Testis (tissue), 3 donors: ENCODE results near the gene PDLIM5. TPM values are rescaled to one million over a fixed set of nuclear protein-coding genes. Genes with fewer than 3 reads are reported as not detected.

ENCODE experiments used
- DNase-seq: peaks from one replicate; pipeline ENCODE4 v3.0.0-alpha.2; 2019
- H3K27ac ChIP-seq, 2 donors: fragments of 200-600 bp; sonication (generic); one replicate each; pipeline ENCODE4 v1.5.1; 2019
- H3K27me3 ChIP-seq: fragments of 200-600 bp; sonication (generic); one replicate; pipeline ENCODE4 v1.5.1; 2019
- H3K36me3 ChIP-seq: fragments of 200-600 bp; sonication (generic); one replicate; pipeline ENCODE4 v1.5.1; 2017; ENCODE audit warnings: low read depth; ENCODE audit errors: missing control alignments
- H3K4me1 ChIP-seq: fragments of 200-600 bp; sonication (generic); one replicate; pipeline ENCODE4 v1.5.1; 2019
- H3K4me3 ChIP-seq, 2 donors: fragments of 200-600 bp; sonication (generic); one replicate each; pipeline ENCODE4 v1.5.1; 2017 to 2019
- H3K9me3 ChIP-seq: fragments of 200-600 bp; sonication (generic); one replicate; pipeline ENCODE4 v1.5.1; 2017
- POLR2A ChIP-seq: fragments of 450-650 bp; IDR thresholded peaks from one replicate; pipeline ENCODE4 v1.6.1; 2017; ENCODE audit warnings: antibody characterized with exemption, mild to moderate bottlenecking, moderate library complexity
- WGBS, 2 donors: methylation state at CpG; one replicate each; pipeline ENCODE4 v1.1.5; 2018; 5-methylcytosine and 5-hydroxymethylcytosine counted together
- intact Hi-C: fragments of 100-400 bp; cut with DNase I; formaldehyde crosslinking; loops from one replicate; pipeline ENCODE4 v1.15.1; 2023; ENCODE audit warnings: low total_unique reads
- polyA plus RNA-seq: library from polyadenylated mRNA; stranded (reverse); fragments of 350-450 nt; fragmentation: Illumina TruSeq; extraction: RNeasy Lipid Tissue Mini Kit (QIAGEN cat#74804); gene quantifications from one replicate; pipeline ENCODE4 v1.2.3, GENCODE V29; 2014; ENCODE audit warnings: low read depth, low replicate concordance; ENCODE audit not compliant: insufficient read depth
- total RNA-seq, 2 donors: library from RNA; depleted of rRNA; stranded (reverse); fragments of >200 nt; gene quantifications; one replicate each; pipeline ENCODE4 v1.2.3, GENCODE V29; 2016
- TF ChIP-seq, protein P1 (sequence below), 3 experiments: fragments of 450-650 bp in 2 of 3; fragments of 200-600 bp in 1 of 3; sonication (generic) in 1 of 3; IDR thresholded peaks; one replicate each; pipeline ENCODE4 v1.5.1; 2016 to 2019; ENCODE audit warnings: antibody characterized with exemption in 3 of 3, mild to moderate bottlenecking in 2 of 3, moderate library complexity in 1 of 3

Gene PDLIM5
- total and polyA plus RNA-seq, 3 donors from 2014 or later: 45.5 to 86.8 (median 86.1) TPM

- no peak for TF ChIP-seq POLR2A
- TF ChIP-seq, protein P1, sequence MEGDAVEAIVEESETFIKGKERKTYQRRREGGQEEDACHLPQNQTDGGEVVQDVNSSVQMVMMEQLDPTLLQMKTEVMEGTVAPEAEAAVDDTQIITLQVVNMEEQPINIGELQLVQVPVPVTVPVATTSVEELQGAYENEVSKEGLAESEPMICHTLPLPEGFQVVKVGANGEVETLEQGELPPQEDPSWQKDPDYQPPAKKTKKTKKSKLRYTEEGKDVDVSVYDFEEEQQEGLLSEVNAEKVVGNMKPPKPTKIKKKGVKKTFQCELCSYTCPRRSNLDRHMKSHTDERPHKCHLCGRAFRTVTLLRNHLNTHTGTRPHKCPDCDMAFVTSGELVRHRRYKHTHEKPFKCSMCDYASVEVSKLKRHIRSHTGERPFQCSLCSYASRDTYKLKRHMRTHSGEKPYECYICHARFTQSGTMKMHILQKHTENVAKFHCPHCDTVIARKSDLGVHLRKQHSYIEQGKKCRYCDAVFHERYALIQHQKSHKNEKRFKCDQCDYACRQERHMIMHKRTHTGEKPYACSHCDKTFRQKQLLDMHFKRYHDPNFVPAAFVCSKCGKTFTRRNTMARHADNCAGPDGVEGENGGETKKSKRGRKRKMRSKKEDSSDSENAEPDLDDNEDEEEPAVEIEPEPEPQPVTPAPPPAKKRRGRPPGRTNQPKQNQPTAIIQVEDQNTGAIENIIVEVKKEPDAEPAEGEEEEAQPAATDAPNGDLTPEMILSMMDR (IDR thresholded peaks at IDR 0.05): no peak
- Histone ChIP-seq H3K27ac (peak overlapping the region; percentile 5 to 9), H3K9me3 (no peaks in the 10 kb centered on the region), H3K4me3 (no peak overlapping the region), H3K36me3 (no peaks in the 10 kb centered on the region), H3K4me1 (peaks cover 9% of the 10 kb centered on the region), H3K27me3 (no peaks in the 10 kb centered on the region)
- intact Hi-C loops: no loop called here
- no peak for DNase-seq
Observed at GRCh38 chr4:94523033-94523580, 71.4 kb downstream of the PDLIM5 start.

DNA sequence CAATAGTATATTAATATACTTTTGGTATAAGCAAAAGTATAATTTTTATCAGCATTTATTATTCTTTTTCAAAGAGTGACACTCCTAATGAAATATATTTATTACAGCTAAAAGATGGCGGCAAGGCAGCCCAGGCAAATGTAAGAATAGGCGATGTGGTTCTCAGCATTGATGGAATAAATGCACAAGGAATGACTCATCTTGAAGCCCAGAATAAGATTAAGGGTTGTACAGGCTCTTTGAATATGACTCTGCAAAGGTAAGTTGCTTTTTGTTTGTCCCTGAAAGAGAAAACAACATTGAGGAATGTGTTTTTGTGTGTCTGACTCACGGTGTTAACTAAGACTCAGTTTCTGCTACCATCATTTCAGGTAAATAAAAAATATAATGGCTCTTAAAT, 71.9 kb downstream of the PDLIM5 start:
- intact Hi-C loops: no loop called here
- no peaks in the 10 kb centered on the region for H3K27me3 ChIP-seq
- H3K36me3 ChIP-seq: no peaks in the 10 kb centered on the region
- TF ChIP-seq POLR2A: no peak
- TF ChIP-seq, protein P1 (IDR thresholded peaks at IDR 0.05): no peak
- peaks cover 9% of the 10 kb centered on the region for H3K4me1 ChIP-seq
- H3K9me3 ChIP-seq: no peaks in the 10 kb centered on the region
- DNase-seq: no peak
- H3K27ac ChIP-seq: no peak overlapping the region
- H3K4me3 ChIP-seq: no peak overlapping the region
- WGBS, 2 donors: 92 to 97% methylated on average over 3 of the region's 3 CpGs

DNA sequence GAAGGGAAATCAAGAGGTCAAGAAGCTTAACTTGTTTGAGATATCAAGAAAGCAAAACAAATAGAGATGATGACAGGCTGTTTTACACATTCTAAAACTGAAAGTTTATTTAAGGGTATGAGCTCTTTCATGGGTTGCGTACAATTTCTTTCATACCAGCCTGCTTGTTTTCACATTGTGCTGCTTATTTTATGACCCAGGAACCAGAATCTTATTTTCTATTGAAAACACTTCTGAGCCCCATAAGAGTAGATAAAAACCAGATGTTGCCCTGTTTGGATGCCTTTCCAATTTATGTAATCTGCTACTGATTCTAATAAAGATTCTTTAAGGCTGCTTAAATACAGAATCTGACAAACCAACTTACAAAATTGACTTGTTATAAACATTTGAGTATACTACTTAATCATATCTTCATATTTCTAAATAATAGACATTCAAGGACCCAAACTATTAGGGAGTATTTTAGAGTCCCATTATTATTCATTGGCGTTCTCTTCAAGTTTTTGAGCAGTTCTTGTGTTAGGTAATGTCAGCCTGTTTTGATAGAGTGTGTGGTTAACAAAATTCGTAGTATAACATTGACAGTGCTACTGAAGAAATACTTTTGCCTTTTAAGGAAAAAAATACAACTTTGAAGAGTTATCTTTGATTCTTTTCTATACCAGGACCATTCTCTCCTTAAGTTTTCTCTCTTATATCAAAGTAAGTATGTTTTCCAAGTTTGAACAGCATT, 74.4 kb downstream of the PDLIM5 start:
- Histone ChIP-seq H3K36me3 (no peaks in the 10 kb centered on the region), H3K27ac (no peak overlapping the region), H3K27me3 (no peaks in the 10 kb centered on the region), H3K4me3 (no peak overlapping the region), H3K9me3 (no peaks in the 10 kb centered on the region), H3K4me1 (peaks cover 9% of the 10 kb centered on the region)
- TF ChIP-seq, protein P1 (IDR thresholded peaks at IDR 0.05): no peak
- TF ChIP-seq POLR2A: no peak
- intact Hi-C loops: no loop called here
- WGBS, 2 donors: 63 to 75% methylated on average over 3 of the region's 3 CpGs
- no peak for DNase-seq

- intact Hi-C loops: no loop called here
- H3K4me1 ChIP-seq: peaks cover 4% of the 10 kb centered on the region
- no peak overlapping the region for H3K27ac ChIP-seq
- H3K9me3 ChIP-seq: no peaks in the 10 kb centered on the region
- TF ChIP-seq POLR2A: no peak
- H3K36me3 ChIP-seq: no peaks in the 10 kb centered on the region
- no peak overlapping the region for H3K4me3 ChIP-seq
- no peaks in the 10 kb centered on the region for H3K27me3 ChIP-seq
- 80 to 85% methylated on average over 3 of the region's 3 CpGs for WGBS, 2 donors
- DNase-seq: no peak
Observed at GRCh38 chr4:94527556-94528233, 76.0 kb downstream of the PDLIM5 start.

DNA sequence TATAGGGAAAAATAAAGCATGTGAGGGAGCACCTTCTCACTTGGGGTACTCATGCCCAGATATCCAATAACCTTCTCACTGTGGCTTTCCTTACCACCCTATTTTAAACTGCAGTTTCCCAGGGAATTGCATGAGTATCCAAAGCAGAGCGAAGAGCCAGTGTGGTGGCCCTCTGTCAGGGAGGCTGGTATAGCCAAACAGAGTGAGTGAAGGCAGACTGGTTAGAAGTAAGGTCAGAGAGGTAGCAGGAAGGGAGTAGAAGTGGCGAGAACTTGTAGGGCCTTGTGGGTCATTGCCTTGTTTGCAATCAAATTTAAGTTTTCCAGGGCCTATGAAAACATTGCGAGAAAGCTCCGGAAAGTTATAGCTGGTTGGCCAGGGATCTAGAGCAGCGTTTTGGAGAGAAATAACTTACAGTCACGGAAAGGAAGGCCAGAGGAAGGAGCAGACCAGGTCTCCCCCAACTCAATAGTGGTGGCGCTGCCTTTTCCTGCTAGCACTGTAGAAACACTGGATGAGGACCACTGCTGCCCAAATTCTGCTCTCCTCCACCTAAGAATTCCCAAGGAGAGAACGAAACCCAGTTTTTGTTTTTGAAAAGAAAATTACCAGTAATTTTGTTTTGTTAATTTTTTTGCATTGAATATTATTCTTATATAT, 77.2 kb downstream of the PDLIM5 start:
- intact Hi-C loops: no loop called here
- DNase-seq: no peak
- Histone ChIP-seq H3K27ac (no peak overlapping the region), H3K36me3 (no peaks in the 10 kb centered on the region), H3K9me3 (no peaks in the 10 kb centered on the region), H3K4me3 (no peak overlapping the region), H3K4me1 (no peaks in the 10 kb centered on the region), H3K27me3 (no peaks in the 10 kb centered on the region)
- WGBS, 2 donors: 76 to 90% methylated on average over 8 of the region's 8 CpGs
- TF ChIP-seq POLR2A: no peak
- TF ChIP-seq, protein P1 (IDR thresholded peaks at IDR 0.05): no peak
